Ascending aorta (tissue), 2 donors: Measurements from ENCODE around the gene CSH1. TPM values are rescaled to one million over a fixed set of nuclear protein-coding genes. Genes with fewer than 3 reads are reported as not detected.
A peak's percentile ranks its signal among the peaks of the same experiment; 100 is the strongest.

Source experiments
- DNase-seq, 2 donors: peaks; one replicate each; pipeline ENCODE4 v3.0.0-alpha.2; 2019; ENCODE audit warnings: low spot score in 2 of 2
- H3K27ac ChIP-seq, 2 donors: fragments of 200-600 bp; sonication (generic); one replicate each; pipeline ENCODE4 v1.5.1; 2016 to 2017; ENCODE audit warnings: mild to moderate bottlenecking in 1 of 2
- H3K27me3 ChIP-seq: fragments of 200-600 bp; sonication (generic); one replicate; pipeline ENCODE4 v1.5.1; 2017
- H3K36me3 ChIP-seq, 2 donors: fragments of 200-600 bp; sonication (generic); one replicate each; pipeline ENCODE4 v1.5.1; 2016
- H3K4me1 ChIP-seq, 2 donors: fragments of 200-600 bp; sonication (generic); one replicate each; pipeline ENCODE4 v1.5.1; 2016 to 2017; ENCODE audit warnings: mild to moderate bottlenecking in 1 of 2
- H3K4me3 ChIP-seq, 2 donors: fragments of 200-600 bp; sonication (generic); one replicate each; pipeline ENCODE4 v1.5.1; 2016 to 2017; ENCODE audit warnings: mild to moderate bottlenecking in 1 of 2
- H3K9me3 ChIP-seq, 2 donors: fragments of 200-600 bp; sonication (generic); one replicate each; pipeline ENCODE4 v1.5.1; 2016
- intact Hi-C: fragments of 100-400 bp; cut with DNase I; formaldehyde crosslinking; loops from one replicate; pipeline ENCODE4 v1.15.1; 2023
- total RNA-seq: library from RNA; depleted of rRNA; stranded (reverse); fragments of >200 nt; gene quantifications from one replicate; pipeline ENCODE4 v1.1.0, GENCODE V29; 2016
- TF ChIP-seq, protein P1 (sequence below), 3 experiments: fragments of 200-600 bp in 2 of 3; fragments of 450-650 bp in 1 of 3; sonication (generic) in 2 of 3; IDR thresholded peaks; one replicate each; pipeline ENCODE4 v1.5.1; 2016 to 2019; ENCODE audit warnings: antibody characterized with exemption in 3 of 3, mild to moderate bottlenecking in 1 of 3, moderate library complexity in 1 of 3

The CSH1 gene
- total RNA-seq, 1 donor from 2014 or later: not detected

DNA sequence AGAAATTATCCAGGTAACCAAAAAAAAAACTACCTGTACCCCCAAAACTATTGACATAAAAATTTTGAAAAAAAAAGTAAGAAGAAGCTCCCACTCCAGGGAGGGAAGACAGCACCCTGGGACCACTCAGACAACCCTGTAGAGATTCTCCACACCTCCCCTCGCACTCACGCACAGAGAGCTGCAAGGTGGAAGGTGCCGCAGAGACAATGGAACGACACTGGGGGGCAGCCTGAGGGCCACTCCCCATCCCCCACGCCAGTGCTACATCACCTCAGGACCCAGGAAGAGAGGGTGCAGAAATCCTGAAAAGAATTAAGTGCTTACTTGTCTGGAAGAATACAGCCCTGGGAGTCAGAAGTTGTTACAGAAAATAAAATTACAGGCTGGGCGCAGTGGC, 40.9 kb upstream of the CSH1 start:
- TF ChIP-seq, protein P1, sequence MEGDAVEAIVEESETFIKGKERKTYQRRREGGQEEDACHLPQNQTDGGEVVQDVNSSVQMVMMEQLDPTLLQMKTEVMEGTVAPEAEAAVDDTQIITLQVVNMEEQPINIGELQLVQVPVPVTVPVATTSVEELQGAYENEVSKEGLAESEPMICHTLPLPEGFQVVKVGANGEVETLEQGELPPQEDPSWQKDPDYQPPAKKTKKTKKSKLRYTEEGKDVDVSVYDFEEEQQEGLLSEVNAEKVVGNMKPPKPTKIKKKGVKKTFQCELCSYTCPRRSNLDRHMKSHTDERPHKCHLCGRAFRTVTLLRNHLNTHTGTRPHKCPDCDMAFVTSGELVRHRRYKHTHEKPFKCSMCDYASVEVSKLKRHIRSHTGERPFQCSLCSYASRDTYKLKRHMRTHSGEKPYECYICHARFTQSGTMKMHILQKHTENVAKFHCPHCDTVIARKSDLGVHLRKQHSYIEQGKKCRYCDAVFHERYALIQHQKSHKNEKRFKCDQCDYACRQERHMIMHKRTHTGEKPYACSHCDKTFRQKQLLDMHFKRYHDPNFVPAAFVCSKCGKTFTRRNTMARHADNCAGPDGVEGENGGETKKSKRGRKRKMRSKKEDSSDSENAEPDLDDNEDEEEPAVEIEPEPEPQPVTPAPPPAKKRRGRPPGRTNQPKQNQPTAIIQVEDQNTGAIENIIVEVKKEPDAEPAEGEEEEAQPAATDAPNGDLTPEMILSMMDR (IDR thresholded peaks at IDR 0.05): no peak
- Histone ChIP-seq H3K4me1 (no peaks in the 10 kb centered on the region), H3K4me3 (no peak overlapping the region), H3K27ac (no peak overlapping the region), H3K36me3 (no peaks in the 10 kb centered on the region), H3K27me3 (no peaks in the 10 kb centered on the region), H3K9me3 (no peaks in the 10 kb centered on the region)
- intact Hi-C loops: no loop called here
- no peak for DNase-seq

DNA sequence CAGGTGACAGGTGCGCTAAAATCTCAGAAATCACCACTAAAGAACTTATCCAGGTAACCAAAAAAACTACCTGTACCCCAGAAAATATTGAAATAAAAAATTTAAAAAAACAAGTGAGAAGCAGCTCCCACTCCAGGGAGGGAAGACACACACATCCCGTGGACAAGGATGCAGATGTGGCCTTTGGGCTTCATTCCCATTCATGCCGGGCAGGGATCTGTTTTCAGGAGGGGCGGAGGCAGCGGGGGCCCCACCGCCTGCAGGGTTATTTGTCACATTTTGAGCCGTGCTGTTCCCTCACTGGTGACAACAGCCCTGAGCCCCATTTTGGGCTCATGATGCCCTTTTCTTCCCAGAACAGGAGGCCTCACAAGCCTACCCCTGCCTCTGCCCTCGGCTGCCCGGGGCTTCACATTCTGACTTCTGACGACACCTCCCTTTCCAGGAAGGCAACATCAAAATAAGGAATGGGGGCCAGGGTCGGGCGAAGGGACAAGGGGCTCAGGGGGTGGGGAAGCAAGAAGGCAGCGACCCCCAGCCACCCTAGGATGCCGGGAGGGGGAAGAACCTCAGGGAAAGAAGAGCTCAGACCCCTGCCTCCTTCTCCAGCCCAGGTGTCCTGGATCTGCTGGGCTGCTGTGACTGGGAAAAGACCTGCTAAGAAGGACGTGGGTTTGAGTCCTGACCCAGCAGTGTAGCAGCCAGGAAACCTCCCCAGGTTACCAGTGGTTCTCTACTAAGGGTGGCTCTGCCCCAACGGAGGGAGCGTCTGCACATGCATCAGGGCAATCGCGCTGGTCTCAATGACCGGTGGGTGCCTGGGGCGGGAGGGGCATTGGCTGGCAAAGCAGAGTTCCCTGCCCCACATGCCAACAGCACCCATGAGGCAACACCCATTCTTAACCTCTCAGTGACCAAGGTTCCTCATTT, 38.1 kb upstream of the CSH1 start:
- no peaks in the 10 kb centered on the region for H3K4me1 ChIP-seq
- intact Hi-C loops: no loop called here
- no peak for DNase-seq
- no peaks in the 10 kb centered on the region for H3K27me3 ChIP-seq
- no peaks in the 10 kb centered on the region for H3K9me3 ChIP-seq
- TF ChIP-seq, protein P1 (IDR thresholded peaks at IDR 0.05): no peak
- H3K4me3 ChIP-seq: no peak overlapping the region
- H3K36me3 ChIP-seq: no peaks in the 10 kb centered on the region
- no peak overlapping the region for H3K27ac ChIP-seq

DNA sequence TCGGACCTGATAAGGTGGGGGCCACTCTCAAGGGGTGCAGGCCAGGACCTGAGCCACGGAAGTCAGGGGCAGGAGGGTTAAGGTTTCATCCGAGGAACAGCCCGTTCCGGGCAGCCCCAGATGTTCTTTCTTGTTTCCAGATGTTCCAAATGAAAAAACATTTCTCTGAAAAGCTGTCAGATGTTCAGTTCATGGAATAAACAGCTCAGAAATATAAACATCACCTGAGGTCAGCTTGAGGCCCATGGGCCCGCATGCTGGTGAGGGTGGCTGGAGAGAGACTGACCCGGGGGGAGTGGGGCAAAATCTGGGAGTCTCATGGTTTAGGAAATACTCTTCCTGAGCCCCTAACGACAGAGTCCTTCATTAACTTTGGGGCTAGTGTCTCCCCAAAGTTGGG, 37.2 kb upstream of the CSH1 start:
- H3K4me3 ChIP-seq: no peak overlapping the region
- H3K27me3 ChIP-seq: no peaks in the 10 kb centered on the region
- H3K27ac ChIP-seq: no peak overlapping the region
- no peak for DNase-seq
- intact Hi-C loops: no loop called here
- H3K9me3 ChIP-seq: no peaks in the 10 kb centered on the region
- no peaks in the 10 kb centered on the region for H3K4me1 ChIP-seq
- no peaks in the 10 kb centered on the region for H3K36me3 ChIP-seq
- TF ChIP-seq, protein P1 (IDR thresholded peaks at IDR 0.05): no peak

DNA sequence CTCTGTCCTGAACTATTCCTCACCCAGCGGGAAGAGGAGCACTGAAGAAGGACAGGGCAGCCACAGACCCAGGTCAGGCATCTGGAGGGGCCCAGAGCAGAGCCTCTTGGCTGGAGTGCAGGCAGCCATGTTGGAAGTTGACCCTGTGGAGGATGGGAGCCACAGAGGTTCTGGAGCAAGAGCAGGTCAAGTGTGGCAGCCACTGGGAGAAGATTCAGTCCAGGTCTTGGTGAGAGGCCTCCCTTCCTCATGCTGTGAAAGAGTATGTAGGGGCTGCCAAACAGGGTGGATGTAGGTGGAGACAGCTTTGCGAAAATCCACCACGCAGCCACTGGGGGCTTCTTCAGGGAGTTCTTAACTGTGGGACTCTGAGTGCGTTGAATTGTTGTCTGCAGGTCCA, 36.3 kb upstream of the CSH1 start:
- H3K27ac ChIP-seq: no peak overlapping the region
- no peaks in the 10 kb centered on the region for H3K36me3 ChIP-seq
- H3K9me3 ChIP-seq: no peaks in the 10 kb centered on the region
- H3K4me1 ChIP-seq: no peaks in the 10 kb centered on the region
- H3K27me3 ChIP-seq: no peaks in the 10 kb centered on the region
- intact Hi-C loops: no loop called here
- DNase-seq: no peak
- TF ChIP-seq, protein P1 (IDR thresholded peaks at IDR 0.05): no peak
- H3K4me3 ChIP-seq: no peak overlapping the region

DNA sequence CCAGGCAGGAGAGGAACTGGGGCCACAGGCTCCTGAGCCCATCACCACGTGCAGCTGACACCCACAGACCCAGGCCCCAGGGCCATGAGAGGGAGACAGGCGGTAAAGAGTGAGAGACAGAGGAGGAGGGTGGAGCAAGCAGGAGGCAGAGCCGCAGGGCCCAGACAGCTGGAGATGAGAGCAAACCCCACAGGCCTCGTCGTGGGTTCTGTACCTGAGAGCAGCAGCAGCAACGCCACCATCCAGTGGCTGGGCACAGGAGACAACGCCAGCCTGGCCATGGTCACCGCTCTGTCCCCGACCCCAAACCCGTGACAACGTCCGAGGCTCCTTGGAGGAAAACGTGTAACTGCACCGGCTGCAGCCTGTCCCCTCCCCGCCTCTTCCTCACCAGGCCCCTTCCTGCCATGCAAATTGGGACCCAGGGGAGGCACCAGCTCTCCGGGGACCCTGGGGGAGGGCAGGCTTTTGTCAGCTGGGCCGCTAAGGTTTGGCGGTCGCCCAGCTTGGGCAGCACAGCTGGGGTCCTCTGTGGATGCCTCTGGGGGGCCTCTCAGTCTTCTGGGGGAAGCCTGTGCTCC, 35.7 kb upstream of the CSH1 start, which contains the start of gene CD79B:
Gene CD79B (minus strand): TSS at position 351 of the 581 bp plus-strand sequence. CDS start 70 bp downstream, at position 281.
- H3K36me3 ChIP-seq: no peaks in the 10 kb centered on the region
- TF ChIP-seq, protein P1 (IDR thresholded peaks at IDR 0.05): no peak
- H3K27ac ChIP-seq: peak within 1 kb of the TSS in 1 of 2 donors; percentile 33
- H3K27me3 ChIP-seq: no peaks in the 10 kb centered on the region
- no peaks in the 10 kb centered on the region for H3K9me3 ChIP-seq
- H3K4me3 ChIP-seq: no peak within 1 kb of the TSS
- intact Hi-C loops: no loop called here
- no peaks in the 10 kb centered on the region for H3K4me1 ChIP-seq
- no peak for DNase-seq
